Measurements from ENCODE around the gene VEPH1. TPM values are rescaled to one million over a fixed set of nuclear protein-coding genes. Genes with fewer than 3 reads are reported as not detected.

The VEPH1 gene
- polyA plus RNA-seq, 2 of the 4 experiments (the other 2 are of a cell fraction): 0.04 to 0.16 TPM

DNA sequence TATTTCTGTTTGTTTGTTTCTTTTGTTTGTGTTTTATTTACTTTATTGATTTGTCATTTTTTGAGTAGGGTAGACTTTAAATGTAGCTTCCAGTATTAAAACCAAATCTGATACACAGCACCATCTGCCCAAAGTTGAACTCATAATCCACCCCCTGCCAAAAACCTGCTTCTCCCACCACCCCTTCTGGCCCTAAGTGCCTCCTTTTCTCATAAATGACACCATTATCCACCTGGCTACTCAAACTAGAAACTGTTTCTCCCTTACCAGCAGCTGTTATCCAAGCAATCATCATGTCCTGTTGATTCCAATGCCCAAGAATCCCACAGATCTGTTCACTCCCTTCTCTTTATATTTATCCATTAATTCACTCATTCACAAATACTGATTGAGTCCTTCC is 88.4 kb downstream of the VEPH1 start:
- no peak overlapping the region for H3K4me2 ChIP-seq
- H3K4me3 ChIP-seq: no peak overlapping the region
- no peak for FAIRE-seq
- DNase-seq (ENCODE audit: low read depth in 1 of 2, low spot score in 1 of 2): no peak
- POLR2A ChIA-PET: no interaction called here
- H3K9me3 ChIP-seq: no peaks in the 10 kb centered on the region
- CTCF ChIA-PET: interaction anchor here (1.0 to 1.1 kb wide), 3 partner anchors 7 to 204 kb away, joined by 3 read pairs; no protein-coding TSS in a partner anchor
- TF ChIP-seq POLR2AphosphoS2 (conservative IDR thresholded peaks at IDR 0.05; ENCODE audit: low read length): no peak
- TF ChIP-seq ZC3H11A (IDR thresholded peaks at IDR 0.05): no peak
- no peak for TF ChIP-seq RCOR1 (IDR thresholded peaks at IDR 0.05; ENCODE audit: low read depth, low read length)
- TF ChIP-seq, protein P1, sequence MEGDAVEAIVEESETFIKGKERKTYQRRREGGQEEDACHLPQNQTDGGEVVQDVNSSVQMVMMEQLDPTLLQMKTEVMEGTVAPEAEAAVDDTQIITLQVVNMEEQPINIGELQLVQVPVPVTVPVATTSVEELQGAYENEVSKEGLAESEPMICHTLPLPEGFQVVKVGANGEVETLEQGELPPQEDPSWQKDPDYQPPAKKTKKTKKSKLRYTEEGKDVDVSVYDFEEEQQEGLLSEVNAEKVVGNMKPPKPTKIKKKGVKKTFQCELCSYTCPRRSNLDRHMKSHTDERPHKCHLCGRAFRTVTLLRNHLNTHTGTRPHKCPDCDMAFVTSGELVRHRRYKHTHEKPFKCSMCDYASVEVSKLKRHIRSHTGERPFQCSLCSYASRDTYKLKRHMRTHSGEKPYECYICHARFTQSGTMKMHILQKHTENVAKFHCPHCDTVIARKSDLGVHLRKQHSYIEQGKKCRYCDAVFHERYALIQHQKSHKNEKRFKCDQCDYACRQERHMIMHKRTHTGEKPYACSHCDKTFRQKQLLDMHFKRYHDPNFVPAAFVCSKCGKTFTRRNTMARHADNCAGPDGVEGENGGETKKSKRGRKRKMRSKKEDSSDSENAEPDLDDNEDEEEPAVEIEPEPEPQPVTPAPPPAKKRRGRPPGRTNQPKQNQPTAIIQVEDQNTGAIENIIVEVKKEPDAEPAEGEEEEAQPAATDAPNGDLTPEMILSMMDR (IDR thresholded peaks at IDR 0.05): no peak
- no peak for TF ChIP-seq SMC3 (IDR thresholded peaks at IDR 0.05)
- TF ChIP-seq CEBPB (IDR thresholded peaks at IDR 0.05): no peak
- no peak for TF ChIP-seq FOSL2 (IDR thresholded peaks at IDR 0.05)
- no peak for TF ChIP-seq FOSL2 (CRISPR knock-in tag; IDR thresholded peaks at IDR 0.05)
- TF ChIP-seq HES2 (IDR thresholded peaks at IDR 0.05): no peak
- TF ChIP-seq, protein P2, sequence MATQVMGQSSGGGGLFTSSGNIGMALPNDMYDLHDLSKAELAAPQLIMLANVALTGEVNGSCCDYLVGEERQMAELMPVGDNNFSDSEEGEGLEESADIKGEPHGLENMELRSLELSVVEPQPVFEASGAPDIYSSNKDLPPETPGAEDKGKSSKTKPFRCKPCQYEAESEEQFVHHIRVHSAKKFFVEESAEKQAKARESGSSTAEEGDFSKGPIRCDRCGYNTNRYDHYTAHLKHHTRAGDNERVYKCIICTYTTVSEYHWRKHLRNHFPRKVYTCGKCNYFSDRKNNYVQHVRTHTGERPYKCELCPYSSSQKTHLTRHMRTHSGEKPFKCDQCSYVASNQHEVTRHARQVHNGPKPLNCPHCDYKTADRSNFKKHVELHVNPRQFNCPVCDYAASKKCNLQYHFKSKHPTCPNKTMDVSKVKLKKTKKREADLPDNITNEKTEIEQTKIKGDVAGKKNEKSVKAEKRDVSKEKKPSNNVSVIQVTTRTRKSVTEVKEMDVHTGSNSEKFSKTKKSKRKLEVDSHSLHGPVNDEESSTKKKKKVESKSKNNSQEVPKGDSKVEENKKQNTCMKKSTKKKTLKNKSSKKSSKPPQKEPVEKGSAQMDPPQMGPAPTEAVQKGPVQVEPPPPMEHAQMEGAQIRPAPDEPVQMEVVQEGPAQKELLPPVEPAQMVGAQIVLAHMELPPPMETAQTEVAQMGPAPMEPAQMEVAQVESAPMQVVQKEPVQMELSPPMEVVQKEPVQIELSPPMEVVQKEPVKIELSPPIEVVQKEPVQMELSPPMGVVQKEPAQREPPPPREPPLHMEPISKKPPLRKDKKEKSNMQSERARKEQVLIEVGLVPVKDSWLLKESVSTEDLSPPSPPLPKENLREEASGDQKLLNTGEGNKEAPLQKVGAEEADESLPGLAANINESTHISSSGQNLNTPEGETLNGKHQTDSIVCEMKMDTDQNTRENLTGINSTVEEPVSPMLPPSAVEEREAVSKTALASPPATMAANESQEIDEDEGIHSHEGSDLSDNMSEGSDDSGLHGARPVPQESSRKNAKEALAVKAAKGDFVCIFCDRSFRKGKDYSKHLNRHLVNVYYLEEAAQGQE (IDR thresholded peaks at IDR 0.05): no peak
- no peak for TF ChIP-seq NFE2L2 (conservative IDR thresholded peaks at IDR 0.05; ENCODE audit: low read length)
- peaks cover 6% of the 10 kb centered on the region; the same call in 1 of the 3 replicates for H3K4me1 ChIP-seq
- no peak overlapping the region for H3K27ac ChIP-seq
- ATAC-seq: no peak

GRCh38 chr3:157412323-157412855 is 90.8 kb downstream of the VEPH1 start:
- FAIRE-seq: no peak
- POLR2A ChIA-PET: no interaction called here
- H3K27ac ChIP-seq: no peak overlapping the region
- peaks cover 4% of the 10 kb centered on the region; the same call in 1 of the 3 replicates for H3K4me1 ChIP-seq
- no peak overlapping the region for H3K4me3 ChIP-seq
- peak; percentile 97 for TF ChIP-seq MAFK (IDR thresholded peaks at IDR 0.05; ENCODE audit: partially characterized antibody)
- no peak for TF ChIP-seq RFX5 (IDR thresholded peaks at IDR 0.05)
- no peaks in the 10 kb centered on the region for H3K9me3 ChIP-seq
- no peak overlapping the region for H3K4me2 ChIP-seq
- ATAC-seq: no peak
- 60% methylated on average over 1 of the region's 1 CpG for WGBS (ENCODE audit: missing lambda C conversion rate)
- no peak for DNase-seq (ENCODE audit: low read depth in 1 of 2, low spot score in 1 of 2)
- CTCF ChIA-PET: no interaction called here

GRCh38 chr3:157410945-157411344 is 92.3 kb downstream of the VEPH1 start:
- no peak for FAIRE-seq
- Histone ChIP-seq H3K9me3 (no peaks in the 10 kb centered on the region), H3K4me2 (no peak overlapping the region), H3K27ac (no peak overlapping the region), H3K4me3 (no peak overlapping the region), H3K4me1 (no peaks in the 10 kb centered on the region)
- DNase-seq (ENCODE audit: low read depth in 1 of 2, low spot score in 1 of 2): no peak
- 10% methylated on average over 2 of the region's 2 CpGs for WGBS (ENCODE audit: missing lambda C conversion rate)
- ChIA-PET CTCF (interaction anchor here (0.6 to 1.5 kb wide), 4 partner anchors 9 to 87 kb away, joined by 3 to 5 read pairs (median 4); no protein-coding TSS in a partner anchor), POLR2A (no interaction called here)
- no peak for ATAC-seq
- TF ChIP-seq HOXA7 (CRISPR knock-in tag; IDR thresholded peaks at IDR 0.05) (no peak), POLR2AphosphoS2 (conservative IDR thresholded peaks at IDR 0.05; ENCODE audit: low read length) (no peak)
- TF ChIP-seq, protein P1 (IDR thresholded peaks at IDR 0.05): no peak

Data from A549 (cell line).